HG03045 (cell line): ENCODE measurements around the gene LYVE1.

Experiments
- ATAC-seq: cut with Tn5 transposase; IDR thresholded peaks from one replicate; pipeline ENCODE4 v1.9.1; 2021; ENCODE audit warnings: mild to moderate bottlenecking, moderate library complexity; ENCODE audit not compliant: unreplicated experiment

The LYVE1 gene

GRCh38 chr11:10594407-10594806, 25.9 kb upstream of the LYVE1 start:
- no peak for ATAC-seq

GRCh38 chr11:10592331-10592730, 23.9 kb upstream of the LYVE1 start:
- ATAC-seq, result no peak

GRCh38 chr11:10591741-10592140, 23.3 kb upstream of the LYVE1 start:
- ATAC-seq, result no peak

GRCh38 chr11:10590218-10590915, 21.9 kb upstream of the LYVE1 start:
- ATAC-seq, result no peak

GRCh38 chr11:10588904-10589303, 20.4 kb upstream of the LYVE1 start:
- ATAC-seq, result no peak

GRCh38 chr11:10587995-10588394, 19.5 kb upstream of the LYVE1 start:
- no peak for ATAC-seq

GRCh38 chr11:10587388-10587787, 18.9 kb upstream of the LYVE1 start:
- ATAC-seq, result no peak

- no peak for ATAC-seq
These were observed 15.6 kb upstream of the LYVE1 start for GRCh38 chr11:10584071-10584501.

- no peak for ATAC-seq
These were observed 13.1 kb upstream of the LYVE1 start for GRCh38 chr11:10581481-10582019.

- no peak for ATAC-seq
These were observed 12.2 kb upstream of the LYVE1 start for GRCh38 chr11:10580623-10581022.

- ATAC-seq, result no peak
These were observed 11.2 kb upstream of the LYVE1 start for GRCh38 chr11:10579700-10580099.

GRCh38 chr11:10576035-10576398, 7.6 kb upstream of the LYVE1 start:
- no peak for ATAC-seq

- no peak for ATAC-seq
These were observed 7.0 kb upstream of the LYVE1 start for GRCh38 chr11:10575346-10576034.

- no peak for ATAC-seq
These were observed 5.1 kb upstream of the LYVE1 start for GRCh38 chr11:10573556-10573955.

GRCh38 chr11:10573028-10573427, 4.6 kb upstream of the LYVE1 start:
- no peak for ATAC-seq

GRCh38 chr11:10572533-10572932, 4.1 kb upstream of the LYVE1 start:
- no peak for ATAC-seq

- no peak for ATAC-seq
These were observed 1.0 kb downstream of the LYVE1 start for GRCh38 chr11:10567446-10567845.

- ATAC-seq, result no peak
These were observed 2.1 kb downstream of the LYVE1 start for GRCh38 chr11:10566257-10566957.

GRCh38 chr11:10565493-10565892, 3.0 kb downstream of the LYVE1 start:
- no peak for ATAC-seq

GRCh38 chr11:10564696-10565318, 3.7 kb downstream of the LYVE1 start:
- no peak for ATAC-seq

GRCh38 chr11:10564030-10564429, 4.4 kb downstream of the LYVE1 start:
- no peak for ATAC-seq
